22Rv1 (cell line): ENCODE data around the gene SLC9A7.

Experiments
- CTCF ChIP-seq: fragments of 450-650 bp; IDR thresholded peaks from 2 replicates; pipeline ENCODE4 v1.5.1; 2017; ENCODE audit warnings: mild to moderate bottlenecking
- ZFX ChIP-seq: fragments of 450-650 bp; IDR thresholded peaks from 2 replicates; pipeline ENCODE4 v1.6.1; 2017; ENCODE audit warnings: antibody characterized with exemption, borderline replicate concordance

DNA sequence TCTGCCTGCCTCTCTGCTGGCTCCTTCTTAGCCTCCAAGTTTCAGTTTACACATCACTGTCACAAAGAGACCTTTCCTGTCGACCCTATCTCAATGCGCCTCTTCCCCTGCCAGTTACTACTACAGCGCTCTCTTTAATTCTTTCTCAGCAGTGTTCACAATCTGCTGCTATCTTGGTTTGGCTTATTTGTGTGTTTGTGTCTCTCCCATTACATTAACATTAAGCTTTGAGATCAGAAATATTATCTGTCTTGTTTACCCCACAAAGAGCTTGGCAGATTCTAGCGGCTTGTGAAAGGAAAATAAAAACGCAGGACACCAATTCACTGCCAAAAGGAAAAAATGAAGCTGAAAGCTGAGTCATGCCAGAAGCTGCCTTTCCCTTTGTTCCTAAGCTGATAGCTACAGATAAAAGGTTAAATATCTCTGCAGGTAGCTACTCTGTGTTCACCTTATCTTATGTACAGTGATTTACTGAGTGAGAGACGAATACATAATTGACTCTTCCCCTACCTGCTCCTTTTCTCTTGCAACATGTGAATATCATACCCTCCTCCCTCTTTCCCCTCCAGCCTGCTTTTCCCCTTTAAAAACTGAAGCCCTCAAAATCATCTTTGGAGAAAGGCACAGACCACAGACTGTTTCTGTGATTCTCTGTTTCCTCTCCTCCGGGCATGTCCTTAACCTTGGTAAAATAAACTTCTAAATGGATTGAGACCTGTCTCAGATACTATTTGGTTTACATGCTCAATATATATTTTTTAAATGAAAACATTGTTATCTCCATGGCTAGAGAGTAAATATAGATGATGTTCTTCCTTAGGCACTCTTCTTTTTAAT lies 19.3 kb upstream of the SLC9A7 start:
- TF ChIP-seq CTCF (no peak), ZFX (no peak)
